Neural cell (in vitro differentiated cells): Measurements from ENCODE around the gene SLC6A1. TPM values are rescaled to one million over a fixed set of nuclear protein-coding genes. Genes with fewer than 3 reads are reported as not detected.
A peak's percentile ranks its signal among the peaks of the same experiment; 100 is the strongest.

ENCODE experiments used
- H2AFZ ChIP-seq: fragments of 200-600, 300-800 bp; sonication (generic), shearing (Covaris generic); 2 replicates; pipeline ENCODE4 v1.6.0; 2014; ENCODE audit warnings: low read depth, mild to moderate bottlenecking, antibody characterized with exemption, low read length, moderate library complexity
- H3F3A ChIP-seq: fragments of 200-600 bp; shearing (Covaris generic); 2 replicates; pipeline ENCODE4 v1.6.1; 2016; ENCODE audit warnings: mild to moderate bottlenecking, moderate library complexity, mixed read lengths, antibody characterized with exemption, low read length; ENCODE audit not compliant: insufficient read depth, poor library complexity, severe bottlenecking
- H3K27ac ChIP-seq: fragments of 200-600, 300-800 bp; sonication (generic), shearing (Covaris generic); 2 replicates; pipeline ENCODE4 v1.5.1; 2014; ENCODE audit warnings: mild to moderate bottlenecking, low read length, moderate library complexity
- H3K27me3 ChIP-seq: fragments of 300-800, 200-600 bp; sonication (generic), shearing (Covaris generic); 2 replicates; pipeline ENCODE4 v1.6.0; 2014; ENCODE audit warnings: mild to moderate bottlenecking, low read depth, low read length, moderate library complexity; ENCODE audit not compliant: insufficient read depth
- H3K36me3 ChIP-seq: fragments of 300-800, 200-600 bp; sonication (generic), shearing (Covaris generic); 2 replicates; pipeline ENCODE4 v1.5.1; 2014; ENCODE audit warnings: mild to moderate bottlenecking, antibody characterized with exemption, low read length, moderate library complexity; ENCODE audit not compliant: insufficient read depth
- H3K4me2 ChIP-seq: fragments of 300-800, 200-600 bp; sonication (generic), shearing (Covaris generic); 2 replicates; pipeline ENCODE4 v1.6.0; 2014; ENCODE audit warnings: mild to moderate bottlenecking, low read length
- H3K4me3 ChIP-seq: fragments of 300-800, 200-600 bp; sonication (generic), shearing (Covaris generic); 2 replicates; pipeline ENCODE4 v1.5.1; 2014; ENCODE audit warnings: mild to moderate bottlenecking, low read length, moderate library complexity
- H3K79me2 ChIP-seq: fragments of 200-600 bp; shearing (Covaris generic); replicated peaks from 2 replicates; pipeline ENCODE4 v1.6.0; 2014; ENCODE audit warnings: mild to moderate bottlenecking, low read length, moderate library complexity; ENCODE audit not compliant: insufficient read depth
- H3K9ac ChIP-seq: fragments of 300-800, 200-600 bp; sonication (generic), shearing (Covaris generic); 2 replicates; pipeline ENCODE4 v1.6.1; 2016; ENCODE audit warnings: mild to moderate bottlenecking, low read length, mixed read lengths
- H3K9me2 ChIP-seq: fragments of 200-600 bp; shearing (Covaris generic); 2 replicates; pipeline ENCODE4 v1.6.1; 2016; ENCODE audit warnings: mild to moderate bottlenecking, low read length, mixed read lengths; ENCODE audit not compliant: insufficient read depth
- H3K9me3 ChIP-seq: fragments of 200-600, 300-800 bp; sonication (generic), shearing (Covaris generic); 2 replicates; pipeline ENCODE4 v1.6.1; 2016; ENCODE audit warnings: mild to moderate bottlenecking, mixed run types, low read length, moderate library complexity, mixed read lengths
- H4K20me1 ChIP-seq: fragments of 200-600 bp; shearing (Covaris generic); 2 replicates; pipeline ENCODE4 v1.6.1; 2016; ENCODE audit warnings: mild to moderate bottlenecking, mixed run types; ENCODE audit not compliant: insufficient read depth
- CTCF ChIP-seq: fragments of 450-650 bp; IDR thresholded peaks from 2 replicates; pipeline ENCODE4 v1.5.1; 2014; ENCODE audit warnings: antibody characterized with exemption, mild to moderate bottlenecking, moderate library complexity; ENCODE audit not compliant: poor library complexity, severe bottlenecking
- EP300 ChIP-seq: fragments of 450-650 bp; conservative IDR thresholded peaks from 2 replicates; pipeline ENCODE4 v1.6.1; 2014; ENCODE audit warnings: antibody characterized with exemption, mild to moderate bottlenecking, moderate library complexity; ENCODE audit not compliant: poor library complexity, severe bottlenecking
- EZH2 ChIP-seq: fragments of 200-600, 300-800 bp; shearing (Covaris generic), sonication (generic); IDR thresholded peaks from 2 replicates; pipeline ENCODE4 v1.6.1; 2014; ENCODE audit warnings: antibody characterized with exemption, low read length, borderline replicate concordance, mild to moderate bottlenecking; ENCODE audit not compliant: insufficient read depth, poor library complexity, severe bottlenecking
- MXI1 ChIP-seq: fragments of 450-650 bp; conservative IDR thresholded peaks from 2 replicates; pipeline ENCODE4 v1.6.1; 2014; ENCODE audit warnings: antibody characterized with exemption, mild to moderate bottlenecking; ENCODE audit not compliant: poor library complexity, severe bottlenecking
- POLR2AphosphoS5 ChIP-seq: IDR thresholded peaks from 2 replicates; pipeline ENCODE4 v1.6.1; 2012
- RAD21 ChIP-seq: fragments of 450-650 bp; conservative IDR thresholded peaks from 2 replicates; pipeline ENCODE4 v1.6.1; 2014; ENCODE audit warnings: antibody characterized with exemption, mild to moderate bottlenecking, moderate library complexity
- REST ChIP-seq: IDR thresholded peaks from 2 replicates; pipeline ENCODE4 v1.6.1; 2012; ENCODE audit warnings: borderline replicate concordance
- SMC3 ChIP-seq: fragments of 450-650 bp; conservative IDR thresholded peaks from 2 replicates; pipeline ENCODE4 v1.6.1; 2014; ENCODE audit warnings: antibody characterized with exemption, mild to moderate bottlenecking, moderate library complexity; ENCODE audit not compliant: poor library complexity
- TAF1 ChIP-seq: IDR thresholded peaks from 2 replicates; pipeline ENCODE4 v1.6.1; 2012; ENCODE audit warnings: low read depth
- polyA plus RNA-seq: library from polyadenylated mRNA; depleted of rRNA; stranded (reverse); fragments of >200 nt; gene quantifications from 2 replicates; pipeline ENCODE4 v1.2.3, GENCODE V29; 2014

The SLC6A1 gene
- polyA plus RNA-seq, 1 donor from 2014 or later = 43.2 TPM

DNA sequence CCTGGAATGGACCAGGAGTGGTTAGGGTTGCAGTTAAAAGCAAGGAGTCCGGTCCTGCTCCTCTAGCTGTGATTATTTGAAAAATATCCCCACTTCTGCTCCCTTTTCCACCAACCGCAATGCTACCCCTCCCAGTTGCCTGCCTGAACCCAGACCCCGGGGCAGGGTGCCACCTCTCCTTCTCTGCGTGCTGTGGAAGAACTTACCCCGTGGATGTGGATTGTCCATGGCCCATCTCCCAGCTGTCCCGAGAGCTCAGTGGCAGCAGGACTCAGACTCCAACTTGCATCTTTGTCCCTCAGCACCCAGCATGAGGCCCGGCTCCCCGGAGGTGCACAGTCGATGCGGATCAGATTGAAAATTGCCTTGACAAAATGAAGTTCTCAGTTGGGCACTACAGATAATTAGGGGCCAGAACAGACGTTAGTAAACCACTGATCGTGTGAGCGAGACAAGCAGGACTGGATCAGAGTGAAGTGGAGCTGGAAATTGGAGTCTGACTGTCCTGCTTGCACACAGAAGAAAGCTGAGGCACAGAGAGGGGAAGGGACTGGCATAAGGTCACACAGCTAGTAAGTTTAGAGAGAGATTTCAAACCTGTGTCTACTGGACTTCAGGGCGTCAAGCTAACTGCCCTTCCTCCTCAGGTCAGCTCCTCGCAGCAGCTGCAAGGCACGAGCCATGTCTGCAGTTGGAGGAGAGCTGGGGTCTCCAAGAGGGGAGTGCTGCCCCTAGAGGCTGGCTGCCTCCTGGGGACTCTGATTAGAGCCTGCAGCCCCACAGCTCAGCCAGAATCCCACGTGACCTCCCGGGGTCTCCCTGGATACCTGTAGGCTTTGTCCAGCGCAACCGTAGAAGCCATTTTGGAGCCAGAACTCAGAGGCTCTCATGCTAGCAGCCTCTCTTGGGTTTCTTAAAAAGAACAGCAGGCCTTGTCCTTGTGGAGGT is 14.7 kb downstream of the SLC6A1 start:
- no peaks in the 10 kb centered on the region for H3K9me2 ChIP-seq
- no peaks in the 10 kb centered on the region for H4K20me1 ChIP-seq
- no peak overlapping the region for H2AFZ ChIP-seq
- no peak overlapping the region for H3K4me2 ChIP-seq
- no peak overlapping the region for H3K27ac ChIP-seq
- H3K9me3 ChIP-seq = no peaks in the 10 kb centered on the region
- no peaks in the 10 kb centered on the region for H3K27me3 ChIP-seq
- H3K79me2 ChIP-seq = peaks cover under 1% of the 10 kb centered on the region
- TF ChIP-seq POLR2AphosphoS5 = no peak
- TF ChIP-seq MXI1 = no peak
- TF ChIP-seq CTCF = no peak
- no peak for TF ChIP-seq REST
- no peak for TF ChIP-seq EZH2
- no peak for TF ChIP-seq SMC3
- no peak overlapping the region for H3K9ac ChIP-seq
- H3K4me3 ChIP-seq = no peak overlapping the region
- H3F3A ChIP-seq = no peaks in the 10 kb centered on the region
- no peaks in the 10 kb centered on the region for H3K36me3 ChIP-seq

- H3K9ac ChIP-seq = peak overlapping the region; percentile 19
- no peaks in the 10 kb centered on the region for H3F3A ChIP-seq
Observed at GRCh38 chr3:11009898-11010297, 17.4 kb downstream of the SLC6A1 start.

More at GRCh38 chr3:11009898-11010297, 17.4 kb downstream of the SLC6A1 start:
- H3K36me3 ChIP-seq = no peaks in the 10 kb centered on the region
- H3K27me3 ChIP-seq = no peaks in the 10 kb centered on the region
- no peak overlapping the region for H2AFZ ChIP-seq
- no peaks in the 10 kb centered on the region for H4K20me1 ChIP-seq
- no peak for TF ChIP-seq EZH2
- no peak for TF ChIP-seq POLR2AphosphoS5
- no peak for TF ChIP-seq CTCF
- TF ChIP-seq TAF1 = no peak
- no peak for TF ChIP-seq RAD21
- no peak for TF ChIP-seq REST
- no peak for TF ChIP-seq EP300
- no peak for TF ChIP-seq MXI1
- TF ChIP-seq SMC3 = no peak
- no peak overlapping the region for H3K4me3 ChIP-seq
- H3K79me2 ChIP-seq = no peaks in the 10 kb centered on the region
- no peak overlapping the region for H3K4me2 ChIP-seq
- no peaks in the 10 kb centered on the region for H3K9me3 ChIP-seq
- peak overlapping the region; percentile 17 for H3K27ac ChIP-seq
- no peaks in the 10 kb centered on the region for H3K9me2 ChIP-seq
